ENCODE measurements around the gene RAB13.

RAB13 gene

DNA sequence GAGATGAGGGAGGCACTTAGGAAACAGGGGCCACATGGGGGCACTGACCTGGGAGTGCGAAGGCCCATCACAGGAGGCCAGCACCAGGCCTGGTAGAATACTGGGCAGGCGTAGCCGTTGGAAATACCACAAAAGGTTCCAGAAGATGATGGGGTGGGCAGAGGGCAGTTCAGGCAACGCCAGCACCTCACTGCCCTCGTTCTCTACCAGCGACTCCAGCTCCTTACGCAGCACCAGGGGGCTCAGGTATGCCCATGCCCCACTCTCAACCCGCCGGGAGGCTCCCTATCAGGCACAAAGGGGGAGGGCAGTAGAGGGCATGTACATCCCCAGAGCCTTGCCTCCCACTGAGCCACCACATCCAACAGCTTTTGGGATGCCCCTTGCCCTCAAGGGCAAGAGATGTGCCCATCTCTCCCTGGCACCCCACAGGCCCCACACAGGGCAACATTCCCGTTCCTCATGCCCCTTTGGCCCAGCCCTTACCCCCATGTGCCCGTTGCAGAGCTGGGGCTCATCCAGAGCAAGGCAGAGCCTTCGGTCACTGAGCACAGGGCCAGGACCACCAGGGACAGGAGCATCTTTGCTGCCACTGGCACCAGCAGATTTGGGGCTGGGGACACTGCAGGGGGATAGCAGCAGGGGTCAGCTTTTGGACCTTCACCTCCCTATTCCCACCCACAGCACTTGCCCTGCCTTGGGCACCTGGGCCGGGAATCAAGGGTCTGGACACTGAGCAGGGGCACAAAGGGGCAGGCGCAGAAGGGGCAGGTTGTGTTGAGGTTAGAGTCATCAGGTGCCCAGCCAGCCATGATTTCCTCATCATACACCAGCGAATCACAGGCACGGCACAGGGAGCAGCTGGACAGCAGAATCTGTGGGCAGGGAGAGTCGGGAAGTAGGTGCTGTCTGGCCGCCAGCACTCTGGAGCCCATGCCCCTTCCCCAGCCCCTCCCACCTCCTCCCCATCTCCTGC is 53.7 kb downstream of the RAB13 start:
- DNase-seq = no peak

Data from hematopoietic multipotent progenitor cell treated with erythropoietin and hydrocortisone succinate and interleukin-3 and kit ligand, for 4 days (in vitro differentiated cells).